Right lobe of liver (tissue), 4 donors: ENCODE measurements around the gene PLGRKT.

Source experiments
- CTCF ChIP-seq, 4 donors: fragments of 200-600 bp in 3 of 4; fragments of 450-650 bp in 1 of 4; IDR thresholded peaks; one replicate each; pipeline versions ENCODE4 v1.5.1 to v1.8.0; 2016 to 2022; ENCODE audit warnings: antibody characterized with exemption in 4 of 4, mild to moderate bottlenecking in 2 of 4
- POLR2A ChIP-seq: fragments of 450-650 bp; IDR thresholded peaks from one replicate; pipeline ENCODE4 v1.6.1; 2017; ENCODE audit warnings: antibody characterized with exemption, mild to moderate bottlenecking
- donor health status: DM: no; HTN: no; CAD: no.
- donor health status: DM: no; HTN: no; CAD: no.
- donor health status: DM: no; HTN: yes; CAD: no.

GRCh38 chr9:5419987-5420386, 17.7 kb downstream of the PLGRKT start:
- no peak for TF ChIP-seq POLR2A
- no peak for TF ChIP-seq CTCF (IDR thresholded peaks at IDR 0.05)
